COR-L47 (cell line): Measurements from ENCODE around the gene CLEC3A.
"Not testable (repeated sequence)": the region's sequence is repeated elsewhere in the genome, so short reads cannot be mapped to it uniquely, and the experiment has no call there.

Source experiments
- DNase-seq: peaks from one replicate; lab custom pipeline; 2025; lab: John Stamatoyannopoulos, UW

The CLEC3A gene

DNA sequence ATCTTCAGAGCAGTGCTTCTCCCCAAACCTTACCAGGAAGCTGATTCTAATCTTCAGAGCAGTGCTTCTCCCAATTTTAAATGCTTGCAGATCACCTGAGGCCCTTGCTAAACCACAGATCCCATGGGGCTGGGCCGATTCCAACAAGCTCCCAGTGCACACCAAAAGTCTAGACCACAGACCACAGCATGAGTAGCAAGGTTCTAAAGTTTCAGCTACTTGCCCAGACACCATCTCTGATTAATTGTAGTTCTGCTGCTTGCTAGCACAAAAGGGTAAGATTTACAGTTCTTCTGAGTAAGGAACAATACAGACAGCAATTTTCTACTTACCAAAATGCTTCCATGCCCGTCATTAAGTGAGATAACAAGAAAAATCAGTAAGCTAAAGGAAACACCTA, 12.2 kb downstream of the CLEC3A start:
- no peak for DNase-seq

DNA sequence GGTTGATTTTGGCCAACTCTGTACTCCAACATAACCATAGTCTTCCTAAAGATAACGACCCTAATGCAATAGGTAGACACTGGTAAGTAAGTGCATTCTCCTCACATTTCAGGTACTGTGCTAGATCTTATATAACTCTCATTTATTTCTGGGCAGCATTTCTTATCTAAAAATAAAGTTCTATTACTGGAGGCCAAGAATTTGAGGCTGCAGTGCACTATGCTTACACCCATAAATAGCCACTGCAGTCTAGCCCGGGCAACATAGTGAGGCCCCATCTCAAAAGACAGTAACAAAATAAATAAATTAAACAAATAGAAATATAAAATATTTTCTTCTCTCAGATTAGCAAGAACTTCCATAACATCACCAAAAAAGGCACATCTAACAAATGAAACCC, 12.7 kb downstream of the CLEC3A start:
- no peak for DNase-seq

DNA sequence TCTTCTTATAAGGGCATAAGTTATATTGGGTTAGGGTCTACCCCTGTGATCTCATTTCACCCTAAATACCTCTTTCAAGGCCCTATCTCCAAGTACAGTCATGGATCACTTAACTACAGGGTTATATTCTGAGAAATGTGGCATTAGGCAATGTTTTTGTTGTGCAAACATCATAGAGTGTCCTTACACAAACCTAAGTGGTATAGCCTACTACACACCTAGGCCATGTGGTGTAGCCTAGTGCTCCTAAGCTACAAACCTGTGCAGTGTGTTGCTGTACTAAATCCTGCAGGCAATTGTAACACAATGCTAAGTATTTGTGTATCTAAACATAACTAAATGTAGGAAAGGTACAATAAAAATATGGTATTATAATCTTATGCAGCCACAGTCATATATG, 18.0 kb downstream of the CLEC3A start:
- no peak for DNase-seq

DNA sequence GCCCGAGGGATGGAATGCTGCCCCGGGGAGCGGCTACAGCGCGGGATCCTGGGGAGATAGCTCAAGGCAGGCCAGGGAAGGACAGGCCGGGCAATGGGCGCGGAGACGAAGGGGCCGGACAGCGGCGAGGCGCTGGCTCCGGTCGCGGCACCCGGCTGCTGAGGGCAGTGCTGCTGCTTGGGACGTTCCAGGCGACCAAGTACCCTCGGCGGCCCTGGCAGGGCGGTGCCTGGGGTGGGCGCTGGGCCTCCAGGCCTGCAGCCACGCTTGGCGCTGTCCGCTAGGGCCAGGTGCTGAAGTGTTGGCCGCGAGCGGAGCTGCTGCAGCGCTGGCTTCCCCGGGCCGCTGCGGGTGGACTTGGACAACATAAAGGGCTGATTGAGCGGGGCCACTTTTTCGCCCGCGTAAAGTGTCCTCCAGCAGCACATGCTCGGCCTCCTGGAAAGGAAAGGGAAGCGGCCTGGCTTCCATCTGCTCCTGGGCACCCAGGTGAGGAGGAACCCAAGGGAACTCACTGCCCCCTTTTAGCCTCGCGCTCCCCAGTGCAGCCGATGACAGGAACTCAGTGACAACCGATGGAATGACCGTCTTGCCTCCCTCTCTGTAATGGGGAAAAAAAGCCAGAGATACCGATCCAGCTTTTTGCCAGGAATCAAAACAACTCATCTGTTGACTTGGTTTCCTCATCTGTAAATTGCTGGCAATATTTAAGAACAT, 23.7 kb downstream of the CLEC3A start:
- no peak for DNase-seq

DNA sequence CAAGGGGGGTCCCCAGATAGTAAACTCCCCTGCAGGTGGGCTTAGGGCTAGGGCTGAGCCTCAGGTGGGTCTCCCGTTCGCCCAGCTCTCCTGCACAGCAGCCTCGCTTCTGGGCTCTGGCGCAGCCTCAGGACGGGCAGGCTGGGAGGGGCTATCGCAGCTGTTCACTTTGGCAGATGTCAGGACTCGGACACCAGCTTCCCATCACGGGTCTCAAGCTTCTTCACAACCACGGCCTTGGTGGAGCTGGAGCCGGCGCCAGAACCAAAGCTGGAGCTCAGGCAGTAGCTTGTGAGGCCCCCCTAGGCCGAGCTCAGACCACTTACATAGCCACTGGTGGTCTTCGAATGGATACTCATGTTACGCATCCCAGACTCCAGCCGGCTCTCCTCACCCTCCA, 26.0 kb downstream of the CLEC3A start:
- DNase-seq, result no peak

DNA sequence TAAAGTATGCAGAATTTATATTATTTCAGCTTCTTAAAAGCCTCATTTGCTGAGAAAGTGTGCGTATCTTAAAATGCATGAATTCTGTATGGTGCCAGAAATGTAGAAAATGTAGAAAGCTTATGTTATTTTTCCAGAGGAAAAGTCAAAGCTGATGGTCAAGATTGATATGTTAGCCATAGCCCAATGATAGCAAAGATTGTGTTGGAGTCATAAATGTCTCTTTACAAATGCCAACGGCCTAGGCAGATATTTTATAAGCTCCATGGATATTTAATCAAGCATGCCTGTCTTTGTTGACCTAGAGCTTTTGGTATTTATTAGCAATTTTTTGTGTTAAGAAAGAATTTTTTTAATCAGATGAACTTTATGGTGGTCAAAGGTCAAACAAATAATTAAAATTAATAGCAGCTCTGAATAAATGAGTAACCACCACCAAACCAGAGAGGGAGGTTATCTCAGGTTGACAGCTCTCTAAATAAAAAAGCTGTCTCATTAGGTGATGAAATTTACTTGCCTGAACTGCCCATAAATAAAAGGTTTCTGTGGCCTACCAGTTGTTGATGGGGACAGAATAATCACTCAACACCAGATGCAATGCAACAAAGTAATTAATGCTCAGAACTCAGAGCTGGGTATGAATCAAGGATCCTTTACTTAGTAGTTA, 28.5 kb downstream of the CLEC3A start:
- DNase-seq, result no peak

DNA sequence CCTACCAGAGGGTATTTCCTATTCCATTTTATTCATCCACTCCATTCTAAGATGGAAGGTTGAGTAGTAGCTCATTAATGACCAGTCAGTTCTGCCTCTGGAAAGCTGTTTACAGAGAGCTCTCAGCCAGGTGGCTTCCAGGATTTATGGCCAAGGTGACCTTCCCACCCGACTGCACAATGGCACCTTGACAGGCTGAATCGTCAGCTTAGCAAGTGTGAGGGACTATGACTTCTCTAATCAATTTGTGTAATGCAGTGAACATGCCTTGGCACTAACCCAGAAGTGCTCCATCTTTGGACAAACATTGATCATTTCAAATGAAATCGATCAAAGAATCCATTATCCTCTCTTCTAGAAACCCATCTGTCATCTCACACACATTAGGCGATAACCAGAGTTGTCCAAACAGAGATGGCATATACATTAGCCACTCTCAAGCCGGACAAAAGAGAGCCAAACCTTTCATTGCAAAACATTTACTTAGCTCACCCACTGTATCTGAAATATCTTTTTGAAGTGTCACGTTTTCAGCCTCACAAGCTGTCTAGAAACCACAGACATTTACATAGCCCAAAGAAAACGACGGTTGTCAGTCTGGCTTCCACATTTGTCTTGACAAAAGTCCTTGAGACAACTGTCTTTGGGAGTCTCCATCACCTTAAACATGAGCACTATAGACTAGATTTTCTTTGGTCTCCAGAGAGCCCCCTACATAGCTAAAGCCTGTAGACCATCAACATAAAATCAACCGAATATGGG, 35.6 kb downstream of the CLEC3A start:
- DNase-seq, result no peak

DNA sequence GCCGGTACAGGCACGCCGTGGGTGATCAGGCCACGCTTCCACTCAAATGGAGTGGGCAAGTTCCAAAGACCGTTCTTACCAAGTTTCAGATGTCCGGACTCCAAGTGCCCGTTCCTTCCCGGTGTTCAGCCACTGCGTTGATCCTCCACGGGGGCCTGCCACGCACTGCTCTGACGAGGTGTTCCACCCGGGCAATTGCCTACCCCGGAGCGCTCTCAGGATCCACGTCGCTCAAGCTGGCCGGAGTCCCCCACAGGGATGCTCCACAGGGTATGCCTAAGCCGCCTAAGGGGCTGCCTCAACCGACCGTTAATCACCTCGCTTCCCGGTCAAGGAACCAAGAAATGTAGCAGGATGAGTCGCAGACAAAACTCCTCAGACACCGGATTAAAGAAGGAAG, 37.5 kb downstream of the CLEC3A start:
- not testable (repeated sequence) for DNase-seq

DNA sequence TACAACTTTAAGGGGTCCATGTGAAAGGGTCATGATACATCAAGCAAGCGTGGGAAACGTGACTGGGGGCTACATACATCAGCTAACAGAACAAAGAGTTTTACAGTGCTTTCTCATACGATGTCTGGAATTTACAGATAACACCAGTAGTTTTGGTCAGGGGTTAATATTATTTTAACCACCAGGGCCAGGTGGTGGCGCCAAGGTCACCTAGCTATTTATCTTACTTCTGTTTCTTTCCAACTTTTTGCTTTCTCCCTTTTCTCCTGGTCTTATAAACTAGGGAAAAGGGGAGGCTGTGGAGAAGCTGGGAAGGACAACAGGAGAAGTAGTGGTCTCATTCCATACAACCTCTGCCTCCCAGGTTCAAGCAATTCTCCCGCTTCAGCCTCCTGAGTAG, 37.9 kb downstream of the CLEC3A start:
- no peak for DNase-seq

DNA sequence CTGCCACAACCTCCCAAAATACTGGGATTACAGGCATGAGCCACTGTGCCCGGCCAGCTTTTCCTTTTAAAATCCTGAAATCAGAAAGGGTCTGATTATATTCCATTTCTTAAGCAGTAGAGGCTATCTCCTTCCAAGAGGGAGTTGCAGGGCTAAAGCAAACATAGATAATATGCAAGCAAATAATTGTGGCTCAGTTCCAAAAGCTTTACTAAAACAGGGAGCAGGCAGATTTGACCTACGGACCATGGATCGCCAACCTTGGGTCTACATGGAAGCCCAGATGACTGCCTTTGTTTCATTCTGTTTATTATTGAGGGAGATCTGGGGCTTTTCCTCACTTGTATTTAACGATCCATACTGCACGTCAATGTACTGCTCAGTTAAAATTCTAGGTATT, 38.5 kb downstream of the CLEC3A start:
- DNase-seq, result no peak

DNA sequence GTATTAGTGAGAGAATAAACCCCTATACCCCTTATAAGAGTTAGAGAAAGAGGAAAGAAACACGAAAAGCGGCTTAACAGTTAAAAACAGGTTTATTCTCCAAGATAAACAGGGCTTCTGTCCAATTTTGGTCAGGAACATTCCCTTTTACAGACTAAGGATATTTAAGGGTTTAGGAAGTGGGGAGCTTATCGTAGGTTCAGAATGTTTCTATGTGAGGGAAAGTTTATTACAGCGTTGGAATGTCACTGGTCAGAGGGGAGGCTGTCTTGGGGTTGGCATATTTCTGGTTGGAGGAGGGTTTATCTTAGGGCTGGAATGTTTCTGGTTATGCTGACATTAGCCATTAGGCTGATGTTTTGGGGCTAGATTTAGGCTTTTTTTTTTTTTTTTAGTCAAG, 43.0 kb downstream of the CLEC3A start:
- no peak for DNase-seq

DNA sequence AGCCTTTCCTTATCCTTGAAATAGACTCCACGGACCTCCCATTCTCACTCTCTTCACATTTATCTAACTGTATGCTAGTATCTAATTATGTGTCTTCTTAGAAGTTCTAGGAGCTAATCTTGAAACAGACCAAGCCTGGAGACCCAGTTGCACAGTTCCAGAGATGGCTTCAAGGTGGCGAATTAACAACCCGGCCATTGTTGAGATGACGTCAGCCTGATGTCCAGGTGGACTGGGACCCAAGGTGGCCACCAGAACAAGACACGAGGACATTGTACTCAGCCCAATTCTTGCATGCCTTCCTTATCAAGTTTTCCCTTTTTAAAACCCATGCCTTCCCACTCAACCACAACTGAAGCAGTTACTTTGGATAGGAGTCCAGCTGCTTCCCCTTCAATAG, 47.6 kb downstream of the CLEC3A start:
- no peak for DNase-seq

DNA sequence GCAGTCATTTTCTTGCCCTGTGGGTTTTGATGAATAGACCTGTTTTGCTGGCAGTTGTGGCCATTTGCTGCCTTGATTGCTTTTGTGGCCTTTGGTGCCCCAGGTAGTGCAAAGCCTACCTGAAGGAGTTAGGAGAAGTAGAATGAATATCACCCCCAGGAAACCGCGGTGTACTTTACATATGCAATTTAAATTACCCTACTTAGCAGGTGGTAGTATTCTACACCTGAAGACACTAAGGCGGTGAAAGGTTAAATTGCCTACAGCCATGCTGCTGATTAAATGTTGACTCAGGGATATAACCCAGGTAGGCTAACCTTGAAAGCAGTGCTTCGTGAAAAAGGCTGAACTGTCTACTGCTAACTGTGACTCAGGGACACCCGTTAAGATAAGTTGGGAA, 49.9 kb downstream of the CLEC3A start:
- no peak for DNase-seq

DNA sequence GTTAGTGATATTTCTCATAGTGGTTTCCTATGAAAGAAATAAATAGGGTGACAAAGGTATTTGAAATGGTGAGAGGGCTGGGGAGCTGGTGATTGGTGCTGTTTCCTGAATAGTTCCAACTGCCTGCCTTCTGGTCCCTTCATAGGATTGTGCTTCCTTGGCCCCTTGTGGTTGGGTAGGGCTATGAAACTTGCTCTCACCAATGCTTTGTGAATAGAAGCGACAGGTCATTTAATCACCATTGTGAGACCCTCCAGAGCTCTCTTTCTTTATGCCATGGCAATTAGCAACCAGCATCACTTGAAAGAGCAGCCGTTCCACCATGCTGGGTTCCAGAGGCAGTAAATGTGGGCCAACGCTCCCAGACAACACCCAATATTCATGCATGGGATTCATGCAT, 53.5 kb downstream of the CLEC3A start:
- no peak for DNase-seq

DNA sequence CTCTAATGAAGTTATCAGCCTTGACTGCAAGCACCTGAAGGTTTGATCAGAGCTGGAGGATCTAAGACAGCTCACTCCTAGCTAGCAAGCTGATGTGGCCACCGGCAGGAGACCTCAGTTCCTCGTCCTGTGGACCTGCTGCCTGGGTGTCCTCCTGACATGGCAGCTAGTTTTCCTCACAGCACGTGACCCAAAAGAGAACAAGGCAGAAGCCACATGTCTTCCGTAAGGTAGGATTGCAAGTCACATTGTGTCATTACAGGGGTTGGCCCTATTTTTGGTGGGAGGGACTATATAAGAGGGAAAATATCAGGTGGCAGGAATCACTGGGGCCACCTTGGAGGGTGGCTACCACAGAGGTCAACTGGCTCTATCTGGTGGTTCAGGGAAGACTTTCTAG, 59.0 kb downstream of the CLEC3A start:
- no peak for DNase-seq
